NCI-H345 (cell line): ENCODE measurements around the gene ZNRF3.

Experiments used
- DNase-seq: peaks from one replicate; lab custom pipeline; 2025; lab: John Stamatoyannopoulos, UW

Gene ZNRF3

DNA sequence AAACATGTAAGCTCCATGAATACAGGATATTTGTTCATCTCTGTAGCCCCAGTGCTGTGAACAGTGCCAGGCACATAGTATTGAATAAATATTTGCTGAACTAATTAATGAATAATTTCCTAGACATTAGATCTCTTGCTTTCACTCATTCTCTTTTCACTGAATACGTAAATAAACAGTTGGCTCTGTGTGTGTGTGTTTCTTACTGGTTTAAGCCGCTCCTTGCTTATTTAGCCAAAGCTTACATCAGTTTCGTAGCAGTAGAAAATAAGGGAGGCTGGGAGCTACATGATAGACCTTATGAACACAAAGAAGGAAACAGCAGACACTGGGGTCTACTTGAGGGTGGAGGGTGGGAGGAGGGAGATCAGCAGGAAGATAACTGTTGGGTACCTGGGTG, 206.7 kb downstream of the ZNRF3 start:
- no peak for DNase-seq

- no peak for DNase-seq
Observed at GRCh38 chr22:29092243-29092642, 208.9 kb downstream of the ZNRF3 start.

DNA sequence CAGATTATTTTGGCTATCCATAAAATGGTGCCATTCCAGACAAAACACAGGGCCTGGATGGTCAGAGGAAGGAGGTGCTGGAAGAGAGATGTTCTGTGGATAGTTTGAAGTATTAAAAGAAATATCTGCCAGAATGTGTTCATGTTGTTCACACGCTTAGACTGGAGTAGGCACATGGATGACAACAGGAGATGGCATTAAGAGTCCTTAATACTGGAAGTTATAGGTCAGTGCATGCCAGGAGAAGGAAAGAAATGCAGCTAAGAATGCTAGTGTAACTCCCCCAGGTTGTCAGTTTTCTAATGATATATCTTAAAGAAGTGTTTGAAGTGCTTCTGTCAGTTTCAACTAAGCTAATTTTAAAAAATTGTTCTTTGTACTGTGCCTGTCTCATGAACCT, 209.7 kb downstream of the ZNRF3 start:
- no peak for DNase-seq

- DNase-seq, result no peak
Observed at GRCh38 chr22:29093501-29094300, 210.3 kb downstream of the ZNRF3 start.

GRCh38 chr22:29095459-29095858, 212.1 kb downstream of the ZNRF3 start:
- no peak for DNase-seq

- no peak for DNase-seq
Observed at GRCh38 chr22:29096736-29097669, 213.6 kb downstream of the ZNRF3 start.

GRCh38 chr22:29098296-29098695, 214.9 kb downstream of the ZNRF3 start:
- no peak for DNase-seq

DNA sequence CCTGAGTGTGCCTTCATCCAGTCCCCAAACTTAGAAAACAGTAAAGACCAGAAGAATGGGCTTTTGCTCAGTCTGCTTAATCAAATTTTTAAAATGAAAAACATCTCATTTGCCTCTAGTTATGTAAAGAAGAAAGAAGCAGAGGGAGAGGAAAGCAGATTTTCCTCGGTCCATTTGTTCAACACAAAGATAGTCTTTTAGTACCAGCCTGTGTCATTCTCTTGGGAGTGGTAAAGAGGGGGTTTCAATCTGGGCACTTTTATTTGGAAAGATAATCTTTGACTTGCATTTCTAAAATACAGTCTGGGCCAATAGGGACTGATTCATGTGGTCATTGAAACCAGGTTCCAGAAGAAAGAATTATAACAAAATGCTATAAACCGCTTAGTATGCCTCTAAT, 218.9 kb downstream of the ZNRF3 start:
- DNase-seq, result no peak

- no peak for DNase-seq
Observed at GRCh38 chr22:29103121-29103520, 219.7 kb downstream of the ZNRF3 start.

GRCh38 chr22:29105468-29105867, 222.1 kb downstream of the ZNRF3 start:
- no peak for DNase-seq

DNA sequence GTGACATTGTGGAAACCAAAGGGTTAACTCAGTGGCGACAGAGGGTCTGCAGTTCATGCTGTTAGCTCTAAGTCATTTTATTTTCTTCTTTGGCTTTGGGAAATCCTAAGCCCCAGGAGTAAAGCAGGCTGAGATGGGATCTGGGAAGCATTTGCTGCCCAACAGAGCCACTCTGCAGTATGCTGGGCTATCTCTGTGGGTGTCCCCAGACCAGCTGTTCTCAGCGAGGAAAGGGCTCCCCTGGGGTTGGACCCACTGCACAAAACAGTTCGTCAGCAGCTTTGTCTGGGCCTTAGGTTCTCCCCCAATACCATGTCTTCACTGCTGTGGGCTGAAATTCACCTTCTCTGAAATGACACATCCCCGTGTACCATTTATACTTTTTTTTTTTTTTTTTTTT, 223.5 kb downstream of the ZNRF3 start:
- no peak for DNase-seq
